Stromal cell of bone marrow (primary cell): Measurements from ENCODE around the gene ADAM21.
"Not testable (repeated sequence)": the region's sequence is repeated elsewhere in the genome, so short reads cannot be mapped to it uniquely, and the experiment has no call there.

Source experiments
- DNase-seq: peaks from one replicate; pipeline ENCODE4 v3.0.0-alpha.2; 2012; ENCODE audit warnings: low read depth

Gene ADAM21

GRCh38 chr14:70477356-70478105 is 25.6 kb downstream of the ADAM21 start:
- not testable (repeated sequence) for DNase-seq

GRCh38 chr14:70489579-70490200 is 37.7 kb downstream of the ADAM21 start:
- DNase-seq, result no peak

- no peak for DNase-seq
Observed at GRCh38 chr14:70498191-70498590, 46.2 kb downstream of the ADAM21 start.
